GM06990 (cell line): ENCODE data around the gene PRM2.

Experiments
- DNase-seq: peaks from one replicate; pipeline ENCODE4 v3.0.0-alpha.2; 2011; ENCODE audit not compliant: insufficient read length; ENCODE audit errors: extremely low read depth
- H3K27me3 ChIP-seq: replicated peaks from 2 replicates; pipeline ENCODE4 v1.6.0; 2011; ENCODE audit warnings: low read length; ENCODE audit not compliant: control insufficient read depth, insufficient read depth
- H3K36me3 ChIP-seq: 2 replicates; pipeline ENCODE4 v1.5.1; 2011; ENCODE audit warnings: low read length; ENCODE audit not compliant: control insufficient read depth, insufficient read depth
- H3K4me3 ChIP-seq: replicated peaks from 2 replicates; pipeline ENCODE4 v1.5.1; 2011; ENCODE audit warnings: low read depth, mild to moderate bottlenecking, control low read depth, low read length
- CTCF ChIP-seq: IDR thresholded peaks from 2 replicates; pipeline ENCODE4 v1.5.1; 2011; ENCODE audit warnings: low read length, control low read depth, mild to moderate bottlenecking, inconsistent platforms; ENCODE audit not compliant: insufficient read depth, poor library complexity, severe bottlenecking

The PRM2 gene

DNA sequence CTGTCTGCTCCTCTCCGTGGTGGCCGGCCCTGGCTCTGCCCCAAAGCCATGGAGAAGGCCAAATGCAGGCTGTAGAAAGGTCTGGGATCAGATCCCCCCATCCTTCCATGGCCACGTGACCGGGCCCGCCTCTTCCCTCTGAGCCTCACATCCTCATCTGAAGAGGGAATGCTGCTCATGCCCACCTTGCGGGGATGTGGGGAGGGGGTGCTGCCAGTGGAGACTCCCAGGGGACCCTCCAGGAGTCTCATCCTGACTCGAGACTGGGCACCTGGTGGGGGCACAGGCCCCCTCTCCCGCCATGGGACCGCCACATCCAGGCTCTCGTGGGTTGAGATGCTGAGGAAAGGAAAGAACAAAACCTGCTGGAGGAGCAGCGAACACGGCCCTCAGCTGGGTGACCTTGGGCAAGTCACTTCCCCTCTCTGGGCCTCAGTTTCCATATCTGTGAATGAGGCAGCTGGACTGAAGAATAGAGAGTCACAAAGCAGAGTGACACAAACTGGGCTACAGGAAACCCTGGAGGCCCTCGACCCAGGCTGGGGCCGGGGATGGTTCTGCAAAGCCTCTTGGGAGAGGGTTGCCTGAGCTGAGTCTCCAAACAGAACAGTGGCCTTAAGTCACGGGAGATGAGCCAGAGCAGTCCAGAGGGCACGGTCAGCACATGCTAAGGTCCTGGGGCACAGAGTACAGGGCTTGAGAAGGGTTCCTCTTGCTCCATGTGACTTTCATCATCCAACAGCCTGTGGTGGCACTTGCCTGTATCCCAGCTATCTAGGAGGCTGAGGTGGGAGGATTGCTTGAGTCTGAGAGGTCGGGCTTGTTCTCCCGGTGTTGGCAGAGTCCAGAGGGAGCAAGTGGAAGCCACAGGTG lies 50.4 kb downstream of the PRM2 start:
- H3K36me3 ChIP-seq, result no peaks in the 10 kb centered on the region
- TF ChIP-seq CTCF, result no peak
- DNase-seq, result no peak
- H3K27me3 ChIP-seq, result no peaks in the 10 kb centered on the region
- peak overlapping the region; percentile 37 for H3K4me3 ChIP-seq
